ENCODE results near the gene PROK1. TPM values are rescaled to one million over a fixed set of nuclear protein-coding genes. Genes with fewer than 3 reads are reported as not detected.
A peak's percentile ranks its signal among the peaks of the same experiment; 100 is the strongest.

The PROK1 gene
- total RNA-seq, 1 donor from 2014 or later: not detected

- intact Hi-C loops (cut with DNase I): no loop called here
- ATAC-seq (no peak), DNase-seq (ENCODE audit: missing footprints) (no peak)
These were observed 27.9 kb downstream of the PROK1 start for GRCh38 chr1:110478886-110479285.

- intact Hi-C loops (cut with DNase I): no loop called here
- DNase-seq (ENCODE audit: missing footprints) (no peak), ATAC-seq (no peak)
These were observed 29.6 kb downstream of the PROK1 start for GRCh38 chr1:110480356-110481096.

GRCh38 chr1:110481968-110482623 lies 31.1 kb downstream of the PROK1 start:
- DNase-seq (ENCODE audit: missing footprints) (no peak), ATAC-seq (peak; percentile 12)
- intact Hi-C loops (cut with DNase I): no loop called here

- ATAC-seq (no peak), DNase-seq (ENCODE audit: missing footprints) (no peak)
- intact Hi-C loops (cut with DNase I): no loop called here
These were observed 31.8 kb downstream of the PROK1 start for GRCh38 chr1:110482662-110483307.

GRCh38 chr1:110483308-110483685 lies 32.3 kb downstream of the PROK1 start:
- DNase-seq (ENCODE audit: missing footprints) (no peak), ATAC-seq (no peak)
- intact Hi-C loops (cut with DNase I): no loop called here

- DNase-seq (ENCODE audit: missing footprints) (no peak), ATAC-seq (no peak)
- intact Hi-C loops (cut with DNase I): no loop called here
These were observed 33.9 kb downstream of the PROK1 start for GRCh38 chr1:110484801-110485200.

- intact Hi-C loops (cut with DNase I): no loop called here
- no peak for DNase-seq (ENCODE audit: missing footprints)
- peak; percentile 41 for ATAC-seq
These were observed 34.8 kb downstream of the PROK1 start for GRCh38 chr1:110485725-110486124.

GRCh38 chr1:110487726-110488125 lies 36.8 kb downstream of the PROK1 start:
- intact Hi-C loops (cut with DNase I): no loop called here
- ATAC-seq (no peak), DNase-seq (ENCODE audit: missing footprints) (no peak)

- ATAC-seq: no peak
- no peak for DNase-seq (ENCODE audit: missing footprints)
- intact Hi-C loops (cut with DNase I): no loop called here
These were observed 37.2 kb downstream of the PROK1 start for GRCh38 chr1:110488161-110488560.

- ATAC-seq (no peak), DNase-seq (ENCODE audit: missing footprints) (no peak)
- intact Hi-C loops (cut with DNase I): no loop called here
These were observed 37.9 kb downstream of the PROK1 start for GRCh38 chr1:110488867-110489266.

- no peak for DNase-seq (ENCODE audit: missing footprints)
- intact Hi-C loops (cut with DNase I): no loop called here
These were observed 38.5 kb downstream of the PROK1 start for GRCh38 chr1:110489406-110489805.

GRCh38 chr1:110489973-110490542 lies 39.1 kb downstream of the PROK1 start:
- no peak for DNase-seq (ENCODE audit: missing footprints)
- intact Hi-C loops (cut with DNase I): no loop called here
- ATAC-seq: no peak

More at GRCh38 chr1:110489406-110489805, 38.5 kb downstream of the PROK1 start:
- ATAC-seq: no peak

GRCh38 chr1:110490791-110491451 lies 40.0 kb downstream of the PROK1 start:
- ATAC-seq (no peak), DNase-seq (ENCODE audit: missing footprints) (no peak)
- intact Hi-C loops (cut with DNase I): no loop called here

GRCh38 chr1:110492573-110492972 lies 41.6 kb downstream of the PROK1 start:
- no peak for DNase-seq (ENCODE audit: missing footprints)
- intact Hi-C loops (cut with DNase I): no loop called here
- no peak for ATAC-seq

- ATAC-seq: no peak
- no peak for DNase-seq (ENCODE audit: missing footprints)
- intact Hi-C loops (cut with DNase I): no loop called here
These were observed 42.2 kb downstream of the PROK1 start for GRCh38 chr1:110493059-110493699.

GRCh38 chr1:110494036-110494435 lies 43.1 kb downstream of the PROK1 start:
- ATAC-seq: no peak
- intact Hi-C loops (cut with DNase I): loop anchor here (2.0 kb wide), 1 partner anchor 81 kb away; no protein-coding TSS in a partner anchor
- no peak for DNase-seq (ENCODE audit: missing footprints)

GRCh38 chr1:110494522-110495406 lies 43.8 kb downstream of the PROK1 start:
- ATAC-seq: no peak
- DNase-seq (ENCODE audit: missing footprints): no peak
- intact Hi-C loops (cut with DNase I): loop anchor here (2.0 to 5.0 kb wide), 2 partner anchors 82 to 287 kb away; no protein-coding TSS in a partner anchor

All from Right ventricle myocardium inferior (tissue), 1 donor.